Stimulated activated CD4-positive, alpha-beta T cell treated with anti-CD3 and anti-CD28 coated beads, TNF-alpha, amount 100 ng/mL, for 24 hours (primary cell): ENCODE results near the gene CTNNA3.

Experiments used
- DNase-seq, 3 experiments: peaks; one replicate each; pipeline ENCODE4 v3.0.0-alpha.2; 2020; ENCODE audit warnings: low read depth in 3 of 3

The CTNNA3 gene

GRCh38 chr10:66550351-66550750 is 1145.6 kb downstream of the CTNNA3 start:
- DNase-seq, result no peak

- DNase-seq, result no peak
Measured at GRCh38 chr10:66538908-66539307, 1157.1 kb downstream of the CTNNA3 start.

- DNase-seq, result no peak
Measured at GRCh38 chr10:66538371-66538770, 1157.6 kb downstream of the CTNNA3 start.

DNA sequence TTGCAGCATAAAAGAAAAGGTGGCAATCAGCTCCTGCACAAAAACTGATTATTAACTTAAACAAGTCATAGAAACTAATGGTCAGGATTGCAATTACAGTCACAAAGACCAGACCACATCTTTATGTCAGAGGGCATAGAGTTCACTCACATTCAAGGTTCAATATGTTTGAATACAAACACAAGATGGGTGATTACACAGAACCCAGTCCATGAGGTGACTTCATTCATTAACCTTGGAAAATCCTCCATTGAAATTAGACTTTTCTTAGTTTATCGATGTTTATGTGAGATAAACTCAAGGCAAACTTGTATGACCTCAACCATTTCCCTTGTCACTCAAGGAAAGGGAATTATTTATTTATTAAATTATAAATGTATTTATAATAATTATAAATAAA is 1158.8 kb downstream of the CTNNA3 start:
- no peak for DNase-seq

GRCh38 chr10:66535439-66535838 is 1160.6 kb downstream of the CTNNA3 start:
- DNase-seq, result no peak

GRCh38 chr10:66534866-66535265 is 1161.1 kb downstream of the CTNNA3 start:
- no peak for DNase-seq

GRCh38 chr10:66521506-66521905 is 1174.5 kb downstream of the CTNNA3 start:
- no peak for DNase-seq

GRCh38 chr10:66519616-66520015 is 1176.4 kb downstream of the CTNNA3 start:
- no peak for DNase-seq

- DNase-seq, result no peak
Measured at GRCh38 chr10:66514666-66515065, 1181.3 kb downstream of the CTNNA3 start.

DNA sequence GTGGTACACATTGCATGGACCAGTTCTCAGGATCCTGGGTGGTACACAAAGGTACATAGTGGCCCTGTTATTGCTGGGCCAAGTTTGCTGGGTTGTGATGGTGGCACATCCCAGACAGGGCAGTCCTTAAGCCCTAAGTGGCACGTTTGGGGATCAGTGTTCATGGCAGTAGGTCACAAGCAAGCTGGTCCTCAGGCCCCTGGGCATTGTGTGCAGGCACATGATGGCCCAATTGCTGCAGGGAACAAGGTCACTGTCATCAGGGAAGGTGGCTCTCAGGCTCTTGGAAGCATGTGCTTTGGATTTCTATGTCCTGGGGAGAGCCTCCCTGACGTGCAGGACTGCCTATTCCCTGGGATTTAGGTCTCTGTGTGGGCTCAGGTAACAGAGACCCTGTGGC is 1182.5 kb downstream of the CTNNA3 start:
- no peak for DNase-seq

GRCh38 chr10:66505003-66505657 is 1190.9 kb downstream of the CTNNA3 start:
- no peak for DNase-seq

- no peak for DNase-seq
Measured at GRCh38 chr10:66501356-66501755, 1194.6 kb downstream of the CTNNA3 start.

GRCh38 chr10:66483966-66484365 is 1212.0 kb downstream of the CTNNA3 start:
- no peak for DNase-seq

DNA sequence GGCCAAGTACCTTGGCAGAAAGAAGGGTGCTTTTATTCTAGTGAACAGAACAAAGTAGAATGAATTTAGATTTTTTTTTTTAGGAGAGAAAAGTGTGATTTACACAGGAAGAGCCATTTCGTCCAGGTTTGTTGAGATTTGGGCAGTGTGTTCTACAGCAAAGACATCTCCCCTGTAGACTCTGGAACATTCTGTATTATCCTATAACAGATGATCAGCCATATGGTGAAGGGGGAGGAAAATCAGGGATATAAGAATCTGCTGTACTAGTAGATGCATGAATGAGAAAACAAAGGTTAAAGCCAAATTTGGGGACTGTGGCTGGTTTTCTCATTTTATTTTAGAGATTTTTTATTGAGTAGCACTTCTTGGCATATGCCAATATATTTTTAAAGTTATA is 1223.8 kb downstream of the CTNNA3 start:
- no peak for DNase-seq

DNA sequence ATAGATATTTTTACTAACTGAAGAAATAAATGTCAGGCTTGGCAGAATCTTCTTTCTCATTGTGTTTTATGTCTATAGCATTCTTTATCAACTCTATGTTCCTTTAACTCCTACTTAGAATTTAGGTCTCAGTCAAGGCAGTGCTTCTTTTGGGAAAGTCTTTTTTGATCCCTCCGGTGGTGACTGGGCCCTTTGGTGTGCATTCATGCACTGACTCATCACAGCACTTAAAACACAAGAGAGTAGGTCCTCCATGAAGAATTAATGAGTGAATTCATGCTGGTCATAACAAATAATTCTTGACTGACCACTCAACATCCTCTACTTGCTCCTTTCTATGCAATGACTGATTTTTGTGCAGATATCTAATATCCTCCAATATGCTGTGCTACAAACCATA is 1229.0 kb downstream of the CTNNA3 start:
- no peak for DNase-seq

DNA sequence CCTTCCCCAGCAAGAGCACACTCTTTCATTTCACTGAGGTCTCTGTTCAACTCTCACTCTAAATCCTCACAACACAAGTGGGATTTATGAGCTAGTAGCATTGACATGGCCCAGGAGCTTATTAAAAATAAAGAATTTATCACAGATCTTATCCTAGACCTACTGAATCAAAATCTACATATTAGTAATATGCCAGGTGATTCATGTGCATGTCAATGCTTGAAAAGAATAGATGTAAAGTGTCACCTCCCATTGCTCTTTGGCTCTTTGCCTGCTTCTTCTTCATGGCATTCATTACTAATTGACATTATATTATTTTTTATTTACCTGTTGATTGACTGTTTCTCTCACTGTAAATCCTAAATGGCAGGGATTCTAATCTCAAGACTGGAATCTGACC is 1229.4 kb downstream of the CTNNA3 start:
- no peak for DNase-seq

- no peak for DNase-seq
Measured at GRCh38 chr10:66463611-66464010, 1232.4 kb downstream of the CTNNA3 start.

- DNase-seq, result no peak
Measured at GRCh38 chr10:66457629-66458028, 1238.4 kb downstream of the CTNNA3 start.

DNA sequence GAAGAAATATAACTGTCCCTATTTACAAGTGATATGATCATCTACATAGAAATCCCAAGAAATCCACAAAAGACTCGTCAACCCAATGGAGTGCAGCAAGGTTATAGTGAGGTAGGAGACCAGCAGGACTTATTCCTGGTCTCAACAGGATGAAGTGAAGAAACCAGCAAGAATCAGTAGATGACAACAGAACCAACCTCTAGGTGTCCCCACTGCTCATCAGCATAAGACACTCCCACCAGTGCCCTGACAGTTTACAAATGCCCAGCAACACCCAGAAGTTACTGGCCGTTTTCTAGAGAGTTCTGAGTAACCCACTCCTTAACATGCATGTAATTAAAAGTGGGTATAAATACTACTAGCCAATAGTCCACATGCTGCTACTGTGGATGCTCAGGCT is 1240.7 kb downstream of the CTNNA3 start:
- no peak for DNase-seq

GRCh38 chr10:66440568-66440967 is 1255.4 kb downstream of the CTNNA3 start:
- DNase-seq, result no peak

DNA sequence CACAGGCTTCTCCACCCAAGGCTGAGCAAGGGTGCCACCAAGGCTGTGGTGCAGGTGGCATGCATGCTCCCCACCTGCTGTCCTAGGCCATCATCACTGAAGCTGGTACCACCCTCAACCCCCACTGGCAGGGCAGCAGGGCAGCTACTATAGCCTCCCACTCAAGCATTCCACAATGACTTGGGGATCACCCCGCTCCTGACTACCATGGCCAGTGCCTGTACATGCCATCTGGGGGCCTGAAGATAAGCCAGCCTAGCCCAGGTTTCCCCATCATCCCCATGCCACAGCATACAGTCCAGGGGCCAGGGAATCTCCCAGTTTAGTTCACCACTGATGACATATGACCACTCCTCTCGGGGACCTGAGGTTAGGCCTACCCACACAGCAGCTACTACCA is 1281.1 kb downstream of the CTNNA3 start:
- no peak for DNase-seq

DNA sequence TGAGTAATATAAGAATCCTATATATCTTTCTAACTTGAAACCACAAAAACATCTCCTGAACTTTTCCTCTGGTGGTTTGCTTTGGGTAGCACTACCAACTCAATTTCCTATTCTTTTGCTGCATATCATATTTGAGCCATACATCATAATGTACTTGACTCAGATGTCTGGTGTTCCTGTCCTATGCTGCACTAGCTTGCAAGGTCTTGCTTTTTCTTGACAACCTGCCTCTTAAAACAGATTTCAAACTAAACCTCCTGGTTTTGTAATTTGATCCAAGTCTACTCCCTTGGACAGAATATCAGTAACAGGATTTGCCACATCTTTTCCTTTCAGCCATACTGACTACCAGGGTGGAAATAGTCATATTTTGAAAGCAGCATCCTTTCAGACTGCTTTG is 1290.4 kb downstream of the CTNNA3 start:
- no peak for DNase-seq

DNA sequence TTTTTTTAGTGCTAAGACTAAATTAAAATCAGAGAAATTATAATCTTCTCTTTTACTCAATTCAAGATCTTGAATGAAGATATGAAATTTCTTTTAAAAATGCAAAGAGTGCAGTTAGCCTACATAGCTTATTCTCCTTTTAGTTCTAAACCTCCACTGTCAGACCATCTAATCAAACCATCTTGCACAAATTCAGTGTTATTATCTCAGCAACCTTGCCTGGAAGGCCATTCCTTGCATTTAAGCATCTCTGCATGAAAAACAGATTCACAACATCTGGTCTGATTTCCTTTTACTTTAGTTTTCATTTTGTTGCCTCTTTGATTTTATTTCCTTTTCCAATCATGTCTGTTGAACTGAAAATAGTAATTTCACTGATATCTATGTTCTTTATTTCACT is 1297.3 kb downstream of the CTNNA3 start:
- no peak for DNase-seq

- DNase-seq, result no peak
Measured at GRCh38 chr10:66394342-66395063, 1301.5 kb downstream of the CTNNA3 start.
